Neural cell (in vitro differentiated cells): ENCODE measurements around the gene SCUBE1. TPM values are rescaled to one million over a fixed set of nuclear protein-coding genes. Genes with fewer than 3 reads are reported as not detected.

Experiments used
- H2AFZ ChIP-seq: fragments of 200-600, 300-800 bp; sonication (generic), shearing (Covaris generic); 2 replicates; pipeline ENCODE4 v1.6.0; 2014; ENCODE audit warnings: low read depth, mild to moderate bottlenecking, antibody characterized with exemption, low read length, moderate library complexity
- H3F3A ChIP-seq: fragments of 200-600 bp; shearing (Covaris generic); 2 replicates; pipeline ENCODE4 v1.6.1; 2016; ENCODE audit warnings: mild to moderate bottlenecking, moderate library complexity, mixed read lengths, antibody characterized with exemption, low read length; ENCODE audit not compliant: insufficient read depth, poor library complexity, severe bottlenecking
- H3K27ac ChIP-seq: fragments of 200-600, 300-800 bp; sonication (generic), shearing (Covaris generic); 2 replicates; pipeline ENCODE4 v1.5.1; 2014; ENCODE audit warnings: mild to moderate bottlenecking, low read length, moderate library complexity
- H3K27me3 ChIP-seq: fragments of 300-800, 200-600 bp; sonication (generic), shearing (Covaris generic); 2 replicates; pipeline ENCODE4 v1.6.0; 2014; ENCODE audit warnings: mild to moderate bottlenecking, low read depth, low read length, moderate library complexity; ENCODE audit not compliant: insufficient read depth
- H3K36me3 ChIP-seq: fragments of 300-800, 200-600 bp; sonication (generic), shearing (Covaris generic); 2 replicates; pipeline ENCODE4 v1.5.1; 2014; ENCODE audit warnings: mild to moderate bottlenecking, antibody characterized with exemption, low read length, moderate library complexity; ENCODE audit not compliant: insufficient read depth
- H3K4me2 ChIP-seq: fragments of 300-800, 200-600 bp; sonication (generic), shearing (Covaris generic); 2 replicates; pipeline ENCODE4 v1.6.0; 2014; ENCODE audit warnings: mild to moderate bottlenecking, low read length
- H3K4me3 ChIP-seq: fragments of 300-800, 200-600 bp; sonication (generic), shearing (Covaris generic); 2 replicates; pipeline ENCODE4 v1.5.1; 2014; ENCODE audit warnings: mild to moderate bottlenecking, low read length, moderate library complexity
- H3K79me2 ChIP-seq: fragments of 200-600 bp; shearing (Covaris generic); replicated peaks from 2 replicates; pipeline ENCODE4 v1.6.0; 2014; ENCODE audit warnings: mild to moderate bottlenecking, low read length, moderate library complexity; ENCODE audit not compliant: insufficient read depth
- H3K9ac ChIP-seq: fragments of 300-800, 200-600 bp; sonication (generic), shearing (Covaris generic); 2 replicates; pipeline ENCODE4 v1.6.1; 2016; ENCODE audit warnings: mild to moderate bottlenecking, low read length, mixed read lengths
- H3K9me2 ChIP-seq: fragments of 200-600 bp; shearing (Covaris generic); 2 replicates; pipeline ENCODE4 v1.6.1; 2016; ENCODE audit warnings: mild to moderate bottlenecking, low read length, mixed read lengths; ENCODE audit not compliant: insufficient read depth
- H3K9me3 ChIP-seq: fragments of 200-600, 300-800 bp; sonication (generic), shearing (Covaris generic); 2 replicates; pipeline ENCODE4 v1.6.1; 2016; ENCODE audit warnings: mild to moderate bottlenecking, mixed run types, low read length, moderate library complexity, mixed read lengths
- H4K20me1 ChIP-seq: fragments of 200-600 bp; shearing (Covaris generic); 2 replicates; pipeline ENCODE4 v1.6.1; 2016; ENCODE audit warnings: mild to moderate bottlenecking, mixed run types; ENCODE audit not compliant: insufficient read depth
- EP300 ChIP-seq: fragments of 450-650 bp; conservative IDR thresholded peaks from 2 replicates; pipeline ENCODE4 v1.6.1; 2014; ENCODE audit warnings: antibody characterized with exemption, mild to moderate bottlenecking, moderate library complexity; ENCODE audit not compliant: poor library complexity, severe bottlenecking
- EZH2 ChIP-seq: fragments of 200-600, 300-800 bp; shearing (Covaris generic), sonication (generic); IDR thresholded peaks from 2 replicates; pipeline ENCODE4 v1.6.1; 2014; ENCODE audit warnings: antibody characterized with exemption, low read length, borderline replicate concordance, mild to moderate bottlenecking; ENCODE audit not compliant: insufficient read depth, poor library complexity, severe bottlenecking
- MXI1 ChIP-seq: fragments of 450-650 bp; conservative IDR thresholded peaks from 2 replicates; pipeline ENCODE4 v1.6.1; 2014; ENCODE audit warnings: antibody characterized with exemption, mild to moderate bottlenecking; ENCODE audit not compliant: poor library complexity, severe bottlenecking
- POLR2AphosphoS5 ChIP-seq: IDR thresholded peaks from 2 replicates; pipeline ENCODE4 v1.6.1; 2012
- RAD21 ChIP-seq: fragments of 450-650 bp; conservative IDR thresholded peaks from 2 replicates; pipeline ENCODE4 v1.6.1; 2014; ENCODE audit warnings: antibody characterized with exemption, mild to moderate bottlenecking, moderate library complexity
- SMC3 ChIP-seq: fragments of 450-650 bp; conservative IDR thresholded peaks from 2 replicates; pipeline ENCODE4 v1.6.1; 2014; ENCODE audit warnings: antibody characterized with exemption, mild to moderate bottlenecking, moderate library complexity; ENCODE audit not compliant: poor library complexity
- TAF1 ChIP-seq: IDR thresholded peaks from 2 replicates; pipeline ENCODE4 v1.6.1; 2012; ENCODE audit warnings: low read depth
- polyA plus RNA-seq: library from polyadenylated mRNA; depleted of rRNA; stranded (reverse); fragments of >200 nt; gene quantifications from 2 replicates; pipeline ENCODE4 v1.2.3, GENCODE V29; 2014
- TF ChIP-seq, protein P1 (sequence below): IDR thresholded peaks from 2 replicates; pipeline ENCODE4 v1.6.1; 2012; ENCODE audit warnings: borderline replicate concordance
- TF ChIP-seq, protein P2 (sequence below): fragments of 450-650 bp; IDR thresholded peaks from 2 replicates; pipeline ENCODE4 v1.5.1; 2014; ENCODE audit warnings: antibody characterized with exemption, mild to moderate bottlenecking, moderate library complexity; ENCODE audit not compliant: poor library complexity, severe bottlenecking

The SCUBE1 gene
- polyA plus RNA-seq, 1 donor from 2014 or later = 8.4 TPM

DNA sequence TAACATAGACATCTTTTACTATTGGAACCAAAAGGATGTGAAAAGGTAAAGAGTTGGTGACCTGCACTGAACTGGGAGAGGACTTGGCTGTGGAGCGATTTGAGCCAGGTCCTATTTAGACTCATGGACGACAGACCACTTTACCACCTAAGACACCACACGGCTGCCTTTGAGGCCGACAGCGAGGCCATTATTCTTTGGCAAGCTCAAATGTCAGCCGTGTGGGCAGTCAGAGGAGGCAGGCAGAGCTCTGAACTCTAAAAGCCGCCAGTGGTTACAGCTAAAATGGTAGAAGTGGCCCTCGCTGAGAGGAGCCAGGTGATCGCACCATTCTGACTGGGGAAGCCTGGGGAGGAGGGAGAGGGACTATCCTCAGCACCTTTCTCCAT, 50.5 kb downstream of the SCUBE1 start:
- Histone ChIP-seq H3K9ac (no peak overlapping the region), H3K9me2 (no peaks in the 10 kb centered on the region), H4K20me1 (no peaks in the 10 kb centered on the region), H2AFZ (no peak overlapping the region), H3K4me2 (no peak overlapping the region), H3K4me3 (no peak overlapping the region), H3F3A (no peaks in the 10 kb centered on the region), H3K9me3 (no peaks in the 10 kb centered on the region), H3K27me3 (no peaks in the 10 kb centered on the region), H3K79me2 (no peaks in the 10 kb centered on the region), H3K27ac (no peak overlapping the region), H3K36me3 (no peaks in the 10 kb centered on the region)
- TF ChIP-seq TAF1 (no peak), EZH2 (no peak), MXI1 (no peak), EP300 (no peak), POLR2AphosphoS5 (no peak), RAD21 (no peak), SMC3 (no peak)
- TF ChIP-seq, protein P1, sequence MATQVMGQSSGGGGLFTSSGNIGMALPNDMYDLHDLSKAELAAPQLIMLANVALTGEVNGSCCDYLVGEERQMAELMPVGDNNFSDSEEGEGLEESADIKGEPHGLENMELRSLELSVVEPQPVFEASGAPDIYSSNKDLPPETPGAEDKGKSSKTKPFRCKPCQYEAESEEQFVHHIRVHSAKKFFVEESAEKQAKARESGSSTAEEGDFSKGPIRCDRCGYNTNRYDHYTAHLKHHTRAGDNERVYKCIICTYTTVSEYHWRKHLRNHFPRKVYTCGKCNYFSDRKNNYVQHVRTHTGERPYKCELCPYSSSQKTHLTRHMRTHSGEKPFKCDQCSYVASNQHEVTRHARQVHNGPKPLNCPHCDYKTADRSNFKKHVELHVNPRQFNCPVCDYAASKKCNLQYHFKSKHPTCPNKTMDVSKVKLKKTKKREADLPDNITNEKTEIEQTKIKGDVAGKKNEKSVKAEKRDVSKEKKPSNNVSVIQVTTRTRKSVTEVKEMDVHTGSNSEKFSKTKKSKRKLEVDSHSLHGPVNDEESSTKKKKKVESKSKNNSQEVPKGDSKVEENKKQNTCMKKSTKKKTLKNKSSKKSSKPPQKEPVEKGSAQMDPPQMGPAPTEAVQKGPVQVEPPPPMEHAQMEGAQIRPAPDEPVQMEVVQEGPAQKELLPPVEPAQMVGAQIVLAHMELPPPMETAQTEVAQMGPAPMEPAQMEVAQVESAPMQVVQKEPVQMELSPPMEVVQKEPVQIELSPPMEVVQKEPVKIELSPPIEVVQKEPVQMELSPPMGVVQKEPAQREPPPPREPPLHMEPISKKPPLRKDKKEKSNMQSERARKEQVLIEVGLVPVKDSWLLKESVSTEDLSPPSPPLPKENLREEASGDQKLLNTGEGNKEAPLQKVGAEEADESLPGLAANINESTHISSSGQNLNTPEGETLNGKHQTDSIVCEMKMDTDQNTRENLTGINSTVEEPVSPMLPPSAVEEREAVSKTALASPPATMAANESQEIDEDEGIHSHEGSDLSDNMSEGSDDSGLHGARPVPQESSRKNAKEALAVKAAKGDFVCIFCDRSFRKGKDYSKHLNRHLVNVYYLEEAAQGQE = no peak
- TF ChIP-seq, protein P2, sequence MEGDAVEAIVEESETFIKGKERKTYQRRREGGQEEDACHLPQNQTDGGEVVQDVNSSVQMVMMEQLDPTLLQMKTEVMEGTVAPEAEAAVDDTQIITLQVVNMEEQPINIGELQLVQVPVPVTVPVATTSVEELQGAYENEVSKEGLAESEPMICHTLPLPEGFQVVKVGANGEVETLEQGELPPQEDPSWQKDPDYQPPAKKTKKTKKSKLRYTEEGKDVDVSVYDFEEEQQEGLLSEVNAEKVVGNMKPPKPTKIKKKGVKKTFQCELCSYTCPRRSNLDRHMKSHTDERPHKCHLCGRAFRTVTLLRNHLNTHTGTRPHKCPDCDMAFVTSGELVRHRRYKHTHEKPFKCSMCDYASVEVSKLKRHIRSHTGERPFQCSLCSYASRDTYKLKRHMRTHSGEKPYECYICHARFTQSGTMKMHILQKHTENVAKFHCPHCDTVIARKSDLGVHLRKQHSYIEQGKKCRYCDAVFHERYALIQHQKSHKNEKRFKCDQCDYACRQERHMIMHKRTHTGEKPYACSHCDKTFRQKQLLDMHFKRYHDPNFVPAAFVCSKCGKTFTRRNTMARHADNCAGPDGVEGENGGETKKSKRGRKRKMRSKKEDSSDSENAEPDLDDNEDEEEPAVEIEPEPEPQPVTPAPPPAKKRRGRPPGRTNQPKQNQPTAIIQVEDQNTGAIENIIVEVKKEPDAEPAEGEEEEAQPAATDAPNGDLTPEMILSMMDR = no peak

DNA sequence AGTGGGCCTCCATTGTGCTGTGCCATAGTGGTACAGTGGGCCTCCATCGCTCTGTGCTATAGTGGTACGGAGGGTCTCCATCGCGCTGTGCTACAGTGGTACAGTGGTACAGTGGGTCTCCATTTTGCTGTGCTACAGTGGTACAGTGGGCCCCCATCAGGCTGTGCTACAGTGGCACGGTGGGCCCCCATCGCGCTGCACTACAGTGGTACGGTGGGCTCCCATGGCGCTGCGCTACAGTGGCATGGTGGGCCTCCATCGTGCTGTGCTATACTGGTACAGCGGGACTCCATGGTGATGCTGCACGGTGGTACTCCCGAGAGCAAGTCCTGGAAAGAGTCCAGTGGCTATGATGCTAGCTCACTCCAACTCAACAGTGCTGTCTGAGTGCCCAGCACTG, 51.8 kb downstream of the SCUBE1 start:
- Histone ChIP-seq H4K20me1 (no peaks in the 10 kb centered on the region), H3K27ac (no peak overlapping the region), H3K27me3 (no peaks in the 10 kb centered on the region), H3K36me3 (no peaks in the 10 kb centered on the region), H2AFZ (no peak overlapping the region), H3K9ac (no peak overlapping the region), H3F3A (no peaks in the 10 kb centered on the region), H3K4me3 (no peak overlapping the region), H3K4me2 (no peak overlapping the region), H3K79me2 (no peaks in the 10 kb centered on the region), H3K9me2 (no peaks in the 10 kb centered on the region), H3K9me3 (no peaks in the 10 kb centered on the region)
- TF ChIP-seq, protein P2 = no peak
- TF ChIP-seq TAF1 = no peak
- TF ChIP-seq, protein P1 = no peak
